ENCODE results near the gene UGT2B17. TPM values are rescaled to one million over a fixed set of nuclear protein-coding genes. Genes with fewer than 3 reads are reported as not detected.
"Not testable (repeated sequence)": the region's sequence is repeated elsewhere in the genome, so short reads cannot be mapped to it uniquely, and the experiment has no call there.

The UGT2B17 gene
- total and polyA plus RNA-seq, 2 of the 4 experiments (the other 2 are of a cell fraction) = not detected

- Histone ChIP-seq H4K20me1 (ENCODE audit: insufficient read depth, low read length) (no peaks in the 10 kb centered on the region), H3K9me1 (ENCODE audit: insufficient read depth, low read length) (no peaks in the 10 kb centered on the region), H2AK9ac (replicated peaks; ENCODE audit: low read depth, low read length, poor library complexity) (no peak overlapping the region), H4K5ac (ENCODE audit: low read depth, low read length) (no peak overlapping the region), H3K27me3 (ENCODE audit: control insufficient read depth, insufficient read depth, low read length) (no peaks in the 10 kb centered on the region), H3K56ac (ENCODE audit: extremely low read depth, insufficient read depth, low read length) (no peak overlapping the region), H2BK120ac (ENCODE audit: low read depth, low read length) (no peak overlapping the region), H3K4me3 (ENCODE audit: insufficient read depth, low read depth, low read length) (no peak overlapping the region), H3K27ac (ENCODE audit: insufficient read depth, low read length) (no peak overlapping the region), H2BK5ac (ENCODE audit: low read depth, low read length, poor library complexity, severe bottlenecking) (no peak overlapping the region), H3K79me1 (ENCODE audit: low read depth in 1 of 2, low read length in 2 of 2) (no peaks in the 10 kb centered on the region), H2AFZ (replicated peaks; ENCODE audit: low read length, poor library complexity) (no peak overlapping the region), H3K9ac (ENCODE audit: low read depth, low read length) (no peak overlapping the region), H3K23ac (ENCODE audit: low read depth, low read length) (no peak overlapping the region), H3K36me3 (ENCODE audit: control insufficient read depth, insufficient read depth, low read length) (no peaks in the 10 kb centered on the region), H4K8ac (ENCODE audit: low read depth in 2 of 2, low read length in 2 of 2) (no peak overlapping the region), H3K4me1 (ENCODE audit: control insufficient read depth, insufficient read depth, low read length) (no peaks in the 10 kb centered on the region), H3K4ac (ENCODE audit: low read depth, low read length) (no peak overlapping the region), H3K18ac (ENCODE audit: low read depth, low read length) (no peak overlapping the region), H2BK15ac (ENCODE audit: low read depth, low read length) (no peak overlapping the region), H3K14ac (replicated peaks; ENCODE audit: low read depth, low read length) (no peak overlapping the region), H2BK20ac (ENCODE audit: low read depth, low read length) (no peak overlapping the region), H4K91ac (ENCODE audit: insufficient read depth, low read depth, low read length) (no peak overlapping the region), H3K9me3 (ENCODE audit: control insufficient read depth, insufficient read depth, low read length) (no peaks in the 10 kb centered on the region), H3K4me2 (ENCODE audit: low read depth, low read length) (no peak overlapping the region), H2AK5ac (ENCODE audit: low read depth, low read length) (no peak overlapping the region)
- no CpG with 5 or more reads among the region's 7 CpGs for WGBS, 2 experiments (ENCODE audit: extremely low coverage in 2 of 2, insufficient read length in 1 of 2)
- DNase-seq (no peak), ATAC-seq (ENCODE audit: low read depth) (no peak)
- dilution Hi-C loops (cut with HindIII; ENCODE audit: low sequenced_read_pairs, unreplicated experiment) (no loop called here), in situ Hi-C loops (cut with MboI; ENCODE audit: low sequenced_read_pairs) (no loop called here), intact Hi-C loops (cut with micrococcal nuclease) (no loop called here)
- no peak for TF ChIP-seq MAFK (IDR thresholded peaks at IDR 0.05; ENCODE audit: low read depth, low read length)
- ChIA-PET CTCF (no interaction called here), POLR2A (ENCODE audit: unreplicated experiment) (no interaction called here)
- no TSS peak for BruUV-seq (replicated peaks)
Measured at GRCh38 chr4:68569466-68570121, 6.5 kb downstream of the UGT2B17 start.

GRCh38 chr4:68569036-68569435, 7.1 kb downstream of the UGT2B17 start:
- H2AK5ac ChIP-seq (ENCODE audit: low read depth, low read length); H2BK20ac ChIP-seq (ENCODE audit: low read depth, low read length); H4K20me1 ChIP-seq (ENCODE audit: insufficient read depth, low read length); CTCF ChIA-PET; H3K14ac ChIP-seq (replicated peaks; ENCODE audit: low read depth, low read length); in situ Hi-C loops (cut with MboI; ENCODE audit: low sequenced_read_pairs); H3K23ac ChIP-seq (ENCODE audit: low read depth, low read length); POLR2A ChIA-PET (ENCODE audit: unreplicated experiment); dilution Hi-C loops (cut with HindIII; ENCODE audit: low sequenced_read_pairs, unreplicated experiment); H3K27me3 ChIP-seq (ENCODE audit: control insufficient read depth, insufficient read depth, low read length); H3K4me1 ChIP-seq (ENCODE audit: control insufficient read depth, insufficient read depth, low read length); H3K18ac ChIP-seq (ENCODE audit: low read depth, low read length); BruUV-seq (replicated peaks); intact Hi-C loops (cut with micrococcal nuclease); H3K9me3 ChIP-seq (ENCODE audit: control insufficient read depth, insufficient read depth, low read length); H3K27ac ChIP-seq (ENCODE audit: insufficient read depth, low read length); DNase-seq; H3K56ac ChIP-seq (ENCODE audit: extremely low read depth, insufficient read depth, low read length); H2BK15ac ChIP-seq (ENCODE audit: low read depth, low read length); H3K4me2 ChIP-seq (ENCODE audit: low read depth, low read length); H2AK9ac ChIP-seq (replicated peaks; ENCODE audit: low read depth, low read length, poor library complexity); H2BK5ac ChIP-seq (ENCODE audit: low read depth, low read length, poor library complexity, severe bottlenecking); H3K9ac ChIP-seq (ENCODE audit: low read depth, low read length); H4K5ac ChIP-seq (ENCODE audit: low read depth, low read length); H2AFZ ChIP-seq (replicated peaks; ENCODE audit: low read length, poor library complexity); H3K9me1 ChIP-seq (ENCODE audit: insufficient read depth, low read length); H4K8ac ChIP-seq (ENCODE audit: low read depth in 2 of 2, low read length in 2 of 2); H4K91ac ChIP-seq (ENCODE audit: insufficient read depth, low read depth, low read length); H2BK120ac ChIP-seq (ENCODE audit: low read depth, low read length); H3K4me3 ChIP-seq (ENCODE audit: insufficient read depth, low read depth, low read length); H3K79me1 ChIP-seq (ENCODE audit: low read depth in 1 of 2, low read length in 2 of 2); H3K4ac ChIP-seq (ENCODE audit: low read depth, low read length); ATAC-seq (ENCODE audit: low read depth); H3K36me3 ChIP-seq (ENCODE audit: control insufficient read depth, insufficient read depth, low read length): not testable (repeated sequence)
- WGBS, 2 experiments (ENCODE audit: extremely low coverage in 2 of 2, insufficient read length in 1 of 2) = no CpG with 5 or more reads among the region's 1 CpG
